Islet of Langerhans (tissue), 1 donor: ENCODE results near the gene TEF.
A peak's percentile ranks its signal among the peaks of the same experiment; 100 is the strongest.
"Not testable (repeated sequence)": the region's sequence is repeated elsewhere in the genome, so short reads cannot be mapped to it uniquely, and the experiment has no call there.

ENCODE experiments used
- FAIRE-seq: peaks from one replicate; lab custom pipeline; 2011; peaks lifted over from hg19 to GRCh38; lab: Jason Lieb, UNC

TEF gene

DNA sequence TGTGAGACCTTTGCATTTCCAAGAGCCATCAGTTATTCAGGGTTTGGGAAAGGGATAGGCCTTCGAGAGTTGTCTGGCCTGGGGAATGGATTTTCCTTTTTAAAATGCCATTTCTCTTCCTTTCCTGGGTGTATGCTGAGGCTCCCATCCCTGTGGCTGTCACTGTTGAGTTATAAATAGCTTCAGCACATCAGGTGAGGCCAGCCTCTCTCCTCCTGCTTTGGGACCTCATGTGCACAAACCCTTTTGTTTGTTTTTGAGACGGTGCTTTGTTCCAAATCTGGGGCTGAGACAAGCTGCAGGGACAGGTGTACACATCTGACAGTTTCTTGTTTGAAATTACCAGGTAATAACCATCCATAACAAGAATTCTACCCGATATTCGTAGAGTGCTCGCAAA lies 1.3 kb downstream of the TEF start:
- peak; percentile 71 for FAIRE-seq

DNA sequence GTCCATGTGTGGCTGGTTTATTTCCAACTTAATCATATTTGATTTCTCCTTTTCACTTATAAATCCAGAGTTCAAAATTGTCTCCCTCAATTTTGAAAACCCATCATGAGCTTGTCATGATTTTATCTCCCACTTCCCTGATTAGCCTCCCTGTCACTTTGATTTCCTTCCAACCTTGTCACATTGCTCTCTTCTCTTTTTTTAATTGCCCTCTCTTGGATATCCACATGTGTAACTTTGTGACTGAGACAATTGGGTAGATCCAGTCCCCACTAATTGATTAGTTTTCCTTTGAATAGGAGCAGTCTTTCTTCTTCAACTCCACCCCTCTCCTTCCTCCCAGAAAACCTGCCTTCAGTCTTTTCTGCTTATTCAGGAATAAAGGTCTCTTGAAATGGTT lies 2.4 kb downstream of the TEF start:
- FAIRE-seq: no peak

DNA sequence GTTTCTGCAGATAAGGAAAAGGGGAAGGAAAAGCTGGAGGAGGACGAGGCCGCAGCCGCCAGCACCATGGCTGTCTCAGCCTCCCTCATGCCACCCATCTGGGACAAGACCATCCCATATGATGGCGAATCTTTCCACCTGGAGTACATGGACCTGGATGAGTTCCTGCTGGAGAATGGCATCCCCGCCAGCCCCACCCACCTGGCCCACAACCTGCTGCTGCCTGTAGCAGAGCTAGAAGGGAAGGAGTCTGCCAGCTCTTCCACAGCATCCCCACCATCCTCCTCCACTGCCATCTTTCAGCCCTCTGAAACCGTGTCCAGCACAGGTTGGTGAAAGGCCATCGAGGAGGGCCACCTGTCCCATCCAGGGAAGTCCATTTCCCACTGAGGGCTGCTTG lies 5.6 kb downstream of the TEF start:
- no peak for FAIRE-seq

DNA sequence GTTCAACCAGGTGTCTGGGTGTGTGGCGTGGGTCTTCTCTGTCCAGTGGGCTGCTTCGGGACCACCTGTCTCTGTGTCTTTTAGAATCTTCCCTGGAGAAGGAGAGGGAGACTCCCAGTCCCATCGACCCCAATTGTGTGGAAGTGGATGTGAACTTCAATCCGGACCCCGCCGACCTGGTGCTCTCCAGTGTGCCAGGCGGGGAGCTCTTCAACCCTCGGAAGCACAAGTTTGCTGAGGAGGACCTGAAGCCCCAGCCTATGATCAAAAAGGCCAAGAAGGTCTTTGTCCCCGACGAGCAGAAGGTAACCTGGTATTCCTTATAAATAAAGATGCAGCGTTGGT lies 12.2 kb downstream of the TEF start:
- no peak for FAIRE-seq

DNA sequence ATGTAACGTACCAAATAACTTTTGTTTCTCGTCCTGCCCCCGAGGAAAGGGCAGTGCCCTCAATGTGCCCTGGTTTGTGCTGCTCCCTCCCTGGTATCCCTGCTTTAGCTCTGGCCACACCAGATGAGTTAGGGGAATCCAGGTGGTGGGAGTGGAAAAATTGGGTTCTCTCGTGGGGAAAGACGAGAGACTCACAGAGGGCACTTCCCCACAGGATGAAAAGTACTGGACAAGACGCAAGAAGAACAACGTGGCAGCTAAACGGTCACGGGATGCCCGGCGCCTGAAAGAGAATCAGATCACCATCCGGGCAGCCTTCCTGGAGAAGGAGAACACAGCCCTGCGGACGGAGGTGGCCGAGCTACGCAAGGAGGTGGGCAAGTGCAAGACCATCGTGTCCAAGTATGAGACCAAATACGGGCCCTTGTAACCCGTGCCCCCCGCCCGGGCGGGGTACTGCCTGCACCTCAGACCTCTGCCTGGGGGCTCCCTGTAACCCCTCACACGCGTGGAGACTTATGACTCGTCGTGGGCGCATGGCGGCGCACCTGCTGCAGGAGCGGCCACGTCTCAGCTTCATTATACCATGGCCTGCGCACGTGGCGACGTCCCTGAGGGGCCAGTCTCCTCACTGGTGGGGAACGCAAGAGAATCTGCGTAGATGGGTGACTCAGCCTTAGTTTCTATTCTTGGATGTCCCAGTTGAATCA lies 13.9 kb downstream of the TEF start:
- no peak for FAIRE-seq

DNA sequence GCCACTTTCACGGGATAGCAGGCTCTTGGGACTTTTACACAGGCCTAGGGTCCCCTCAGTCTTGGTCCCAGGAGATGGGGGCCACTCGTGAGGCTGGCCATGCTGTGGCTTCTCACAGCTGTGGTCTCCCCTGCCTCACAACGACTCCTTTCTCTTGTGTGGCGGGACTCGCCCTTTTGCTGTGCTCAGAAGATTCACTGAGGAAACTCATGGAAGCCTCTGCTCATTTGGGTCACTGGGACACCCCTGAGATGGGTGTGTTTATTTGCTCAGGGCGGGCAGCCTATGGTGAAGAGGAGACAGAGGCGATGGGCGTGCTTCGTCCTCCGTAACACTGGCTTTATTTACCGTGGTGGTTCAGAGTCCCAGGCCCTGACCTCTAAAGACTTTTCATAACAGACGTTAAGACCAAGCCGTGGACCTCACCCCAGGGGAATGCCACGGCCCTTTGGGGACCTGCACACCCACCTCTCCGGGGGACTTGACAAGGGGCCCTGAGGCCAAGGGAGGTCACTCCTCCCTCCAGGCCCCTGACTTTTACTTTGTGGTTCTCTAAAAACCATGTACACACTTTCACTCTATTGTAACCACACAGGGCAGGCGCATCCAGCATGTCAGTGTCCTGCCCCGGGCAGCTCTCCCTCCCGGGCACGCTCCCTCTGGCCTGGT lies 15.5 kb downstream of the TEF start:
- no peak for FAIRE-seq

DNA sequence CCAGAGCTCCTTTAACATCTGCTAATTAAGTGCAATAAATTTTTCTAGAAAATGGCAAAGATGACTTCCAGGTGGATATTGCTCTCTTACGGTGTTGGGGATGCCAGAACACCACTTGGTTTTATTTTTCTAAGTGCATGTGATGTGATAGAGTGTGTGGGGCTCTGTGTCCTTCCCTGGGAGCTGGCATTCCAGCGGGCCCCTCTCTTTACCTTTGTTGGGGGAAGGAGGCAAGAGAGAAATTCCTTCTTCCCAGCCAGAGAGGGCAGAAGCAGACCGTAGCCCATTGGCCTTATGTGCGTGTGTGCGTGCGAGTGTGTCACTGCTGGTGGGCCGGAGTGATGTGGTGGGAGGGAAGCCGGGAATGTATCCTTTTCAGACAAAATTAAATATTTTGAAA lies 17.2 kb downstream of the TEF start:
- no peak for FAIRE-seq

DNA sequence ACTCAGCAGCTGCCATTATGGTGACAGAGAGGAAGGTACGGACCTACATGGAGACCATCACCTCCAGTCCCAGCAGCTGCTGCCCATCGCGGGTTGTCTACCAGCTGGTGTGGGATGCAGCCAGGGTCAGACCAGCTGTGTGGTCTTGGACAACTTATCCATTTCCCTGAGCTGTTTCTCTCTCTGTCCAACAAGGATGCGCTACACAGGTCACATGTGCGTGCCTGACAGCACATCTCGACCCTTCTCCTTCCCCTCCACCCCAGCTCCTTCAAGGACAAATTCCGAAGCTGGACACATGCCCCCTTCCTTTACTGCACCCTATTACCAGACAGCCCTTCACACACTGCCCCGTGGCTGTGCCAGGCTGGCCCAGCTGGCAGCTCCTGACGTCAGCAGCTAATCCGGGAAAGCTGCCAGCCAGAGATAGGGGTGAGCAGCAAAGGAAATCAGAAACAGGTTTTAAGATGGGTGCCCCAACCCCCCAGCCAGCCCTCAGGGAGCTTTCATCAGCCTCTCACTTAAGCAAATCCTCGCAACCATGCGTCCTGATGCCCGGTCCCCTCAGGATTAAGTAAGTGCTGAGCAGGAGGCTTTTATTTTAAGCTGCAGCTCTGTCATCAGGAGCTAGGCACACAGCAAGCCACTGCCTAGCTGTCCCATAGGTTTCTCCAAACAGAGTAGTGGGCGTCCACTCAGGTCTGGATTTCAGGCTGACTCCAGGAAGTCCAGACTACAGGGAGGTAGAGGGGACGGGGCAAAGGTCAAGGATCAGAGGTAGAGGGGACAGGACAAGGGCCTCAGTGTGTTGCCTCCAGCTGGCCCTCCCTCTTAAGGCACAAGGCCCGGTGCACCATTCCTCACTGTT lies 20.3 kb downstream of the TEF start:
- FAIRE-seq: no peak

DNA sequence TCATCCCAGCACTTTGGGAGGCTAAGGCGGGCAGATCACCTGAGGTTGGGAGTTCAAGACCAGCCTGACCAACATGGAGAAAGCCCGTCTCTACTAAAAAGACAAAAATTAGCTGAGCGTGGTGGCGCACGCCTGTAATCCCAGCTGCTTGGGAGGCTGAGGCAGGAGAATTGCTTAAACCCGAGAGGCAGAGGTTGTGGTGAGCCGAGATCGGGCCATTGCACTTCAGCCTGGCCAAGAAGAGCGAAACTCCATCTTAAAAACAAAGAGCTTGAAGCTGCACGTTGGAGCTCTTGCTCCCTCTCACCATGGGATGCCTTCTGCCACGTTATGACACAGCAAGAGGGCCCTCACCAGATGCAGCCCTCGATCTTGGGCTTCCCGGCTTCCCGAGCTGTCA lies 21.1 kb downstream of the TEF start:
- not testable (repeated sequence) for FAIRE-seq

DNA sequence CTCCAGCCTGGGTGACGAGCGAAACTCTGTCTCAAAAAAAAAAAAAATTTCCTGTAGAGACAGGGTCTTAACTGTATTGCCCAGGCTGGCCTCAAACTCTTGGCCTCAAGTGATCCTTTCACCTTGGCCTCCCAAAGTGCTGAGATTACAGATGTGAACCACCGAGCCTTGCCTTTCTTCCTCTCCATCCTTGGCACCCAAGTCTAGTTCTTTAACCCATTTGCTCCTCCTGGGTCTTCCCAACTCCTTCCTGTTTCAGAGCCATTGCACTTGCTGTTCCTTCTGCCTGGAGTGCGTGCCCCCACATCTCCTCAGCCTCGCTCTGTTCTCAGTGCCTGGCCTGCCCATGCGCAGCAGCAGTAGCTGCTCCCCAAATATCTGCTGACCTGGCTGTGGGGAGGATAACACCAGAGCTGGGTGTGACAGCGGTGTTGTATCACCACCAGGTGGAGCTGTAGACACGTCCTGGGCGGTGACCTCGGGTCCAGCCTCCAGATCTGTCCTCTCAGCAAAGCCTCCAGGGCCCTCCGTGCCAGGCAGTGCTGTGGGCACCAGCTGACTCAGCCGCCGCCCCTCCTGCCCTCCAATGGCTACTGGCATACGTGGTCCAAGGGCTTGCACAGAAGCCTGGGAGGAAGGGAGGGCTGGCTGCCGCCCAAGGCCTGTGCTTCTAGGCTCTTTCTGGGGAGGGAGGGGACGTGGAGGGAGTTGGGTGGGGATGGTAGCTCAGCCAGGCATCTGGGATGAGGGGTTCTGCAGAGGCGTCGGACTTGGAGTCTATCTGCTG lies 22.0 kb downstream of the TEF start:
- no peak for FAIRE-seq

DNA sequence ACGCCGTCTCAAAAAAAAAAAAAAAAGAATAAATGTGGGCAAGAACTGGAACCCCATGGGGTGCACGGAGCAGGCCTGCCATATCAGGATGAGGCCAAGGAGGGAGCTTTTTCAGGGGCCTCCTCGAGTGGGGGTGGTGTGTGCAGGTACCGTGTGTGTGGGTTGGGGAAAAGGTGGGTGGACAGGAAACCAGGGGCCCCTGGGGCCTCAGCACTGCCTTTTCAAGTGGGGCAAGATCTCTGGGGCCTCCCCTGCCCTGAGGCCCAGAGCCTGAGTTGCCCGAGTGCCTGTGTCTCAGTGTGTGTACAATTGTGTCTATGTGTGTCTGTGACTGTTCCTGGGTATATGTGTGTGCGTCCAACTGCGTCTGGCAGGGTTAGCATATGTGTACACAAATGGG lies 23.8 kb downstream of the TEF start:
- FAIRE-seq: no peak

DNA sequence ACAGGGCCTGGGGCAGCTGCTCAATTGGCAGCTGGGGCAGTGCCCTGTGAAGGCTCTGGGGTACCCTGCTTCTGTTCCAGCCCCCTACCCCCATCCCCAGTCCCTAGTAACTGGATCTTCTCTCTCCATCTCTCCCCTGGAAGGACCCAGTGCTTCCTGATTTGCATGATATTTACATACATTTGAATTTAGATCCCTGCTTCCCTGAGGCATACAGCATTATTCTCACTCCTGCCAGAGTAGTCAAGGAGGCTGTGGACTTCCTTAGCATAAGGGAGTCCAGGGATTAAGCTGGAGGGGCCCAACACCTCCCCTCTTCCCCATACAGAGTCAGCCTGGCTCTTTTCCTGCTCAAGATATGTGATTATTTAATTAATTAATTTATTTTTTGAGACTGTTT lies 24.7 kb downstream of the TEF start:
- FAIRE-seq: no peak

DNA sequence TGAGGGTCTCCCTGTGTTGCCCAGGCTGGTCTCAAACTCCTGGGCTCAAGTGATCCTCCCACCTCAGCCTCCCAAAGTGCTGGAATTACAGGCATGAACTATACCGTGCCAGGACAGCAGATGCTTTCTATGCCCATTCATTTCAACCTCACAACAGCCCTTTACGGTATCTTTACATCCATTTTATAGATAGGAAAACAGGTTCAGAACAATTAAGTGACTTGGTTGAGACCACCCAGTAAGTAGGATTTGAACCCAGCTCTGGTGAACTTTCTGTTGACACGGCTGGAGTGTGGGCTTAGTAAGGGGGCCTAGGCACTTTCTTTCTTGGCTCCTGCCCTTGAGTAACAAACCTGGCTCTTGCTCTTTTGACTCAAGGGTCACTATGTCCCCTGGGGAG lies 25.7 kb downstream of the TEF start:
- FAIRE-seq: no peak

DNA sequence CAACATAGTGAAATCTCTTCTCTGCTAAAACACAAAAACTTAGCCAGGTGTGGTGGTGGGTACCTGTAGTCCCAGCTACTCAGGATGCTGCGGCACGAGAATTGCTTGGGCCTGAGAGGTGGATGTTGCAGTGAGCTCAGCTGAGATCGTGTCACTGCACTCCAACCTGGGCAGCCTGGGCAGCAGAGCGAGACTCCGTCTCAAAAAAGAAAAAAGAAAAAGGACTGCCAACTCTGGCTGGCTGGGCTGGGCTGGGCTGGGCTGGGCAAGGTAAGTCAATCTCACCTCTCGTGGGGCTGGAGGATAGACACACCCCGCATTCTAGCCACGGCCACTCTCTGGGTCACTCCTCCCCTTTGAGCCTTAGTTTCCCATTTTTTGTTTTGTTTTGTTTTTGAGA lies 26.9 kb downstream of the TEF start:
- FAIRE-seq: no peak

DNA sequence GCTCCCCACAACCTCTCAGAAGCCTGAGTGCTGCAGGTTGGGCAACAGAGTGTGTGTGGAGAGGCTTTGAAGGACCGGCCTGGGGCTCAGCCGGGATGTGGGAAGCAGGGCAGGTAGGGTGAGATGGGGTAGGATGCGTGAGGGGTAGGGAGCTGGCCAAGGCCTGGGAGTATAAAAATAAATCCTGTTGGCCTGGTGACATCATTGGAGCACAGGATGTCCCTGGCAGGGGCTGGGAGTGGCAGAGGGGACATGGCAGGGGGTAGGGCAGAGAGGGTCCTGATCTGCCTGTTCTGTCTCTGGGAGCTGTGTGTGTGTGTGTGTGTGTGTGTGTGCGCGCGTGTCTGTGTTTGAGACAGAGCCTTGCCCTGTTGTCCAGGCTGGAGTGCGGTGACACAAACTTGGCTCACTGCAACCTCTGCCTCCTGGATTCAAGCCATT lies 28.6 kb downstream of the TEF start:
- FAIRE-seq: no peak

DNA sequence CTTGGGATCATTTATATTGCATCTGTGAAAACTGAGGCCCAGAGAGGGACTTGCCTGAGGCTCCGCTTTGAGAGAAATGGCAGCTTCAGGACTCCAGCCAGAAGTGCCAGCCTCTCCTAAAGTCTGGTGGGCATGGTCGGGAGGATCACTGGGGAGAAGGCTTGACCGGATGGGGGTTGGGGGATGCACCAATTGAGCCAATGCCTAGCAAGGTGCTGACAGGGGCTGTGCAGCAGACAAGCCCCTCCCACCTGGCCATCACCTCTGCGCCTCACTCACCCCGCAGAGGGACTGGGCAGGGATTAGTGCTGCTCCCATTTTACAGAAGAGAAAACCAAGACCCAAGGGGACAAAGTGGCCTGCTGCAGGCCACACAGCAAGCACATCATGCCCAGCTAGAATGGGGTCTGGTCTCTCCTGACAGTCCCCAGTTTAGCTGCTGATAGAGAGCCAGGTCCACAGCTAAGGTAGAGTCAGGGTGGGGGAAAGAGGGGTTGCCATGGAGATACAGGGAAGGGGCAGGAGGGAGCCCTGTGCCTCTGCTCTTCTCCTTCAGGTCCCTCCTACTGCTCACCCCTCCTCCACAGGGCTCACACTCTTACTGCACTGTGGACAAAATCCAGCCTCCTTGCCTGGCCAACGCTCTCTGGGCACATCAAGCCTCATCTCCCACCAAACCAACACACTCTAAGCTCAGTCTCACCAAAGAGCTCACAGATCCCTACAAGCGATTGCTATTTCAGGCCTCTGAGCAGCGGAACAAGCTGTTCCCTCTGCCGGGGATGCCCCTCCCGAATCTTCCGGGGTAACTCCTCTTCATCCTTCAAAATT lies 29.5 kb downstream of the TEF start:
- no peak for FAIRE-seq

DNA sequence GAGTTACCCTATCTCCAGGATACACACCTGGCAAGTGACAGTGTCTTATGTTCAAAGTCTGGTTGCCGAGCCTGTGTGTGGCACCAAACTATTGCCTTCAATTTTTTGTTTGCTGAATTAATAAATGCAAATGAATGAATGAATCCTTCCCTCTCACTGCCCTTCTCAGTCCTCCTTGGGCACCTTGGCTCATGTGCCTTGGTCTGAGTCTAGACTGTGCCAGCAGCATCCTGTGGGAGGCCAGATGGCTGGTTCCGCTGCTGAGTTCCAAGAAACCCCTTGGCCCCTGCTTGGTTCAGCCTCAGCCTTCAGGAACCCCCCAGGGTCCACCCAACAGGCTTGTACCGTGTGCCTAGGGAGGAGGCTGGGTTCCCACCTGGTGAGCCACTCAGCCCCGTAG lies 33.8 kb downstream of the TEF start:
- no peak for FAIRE-seq

DNA sequence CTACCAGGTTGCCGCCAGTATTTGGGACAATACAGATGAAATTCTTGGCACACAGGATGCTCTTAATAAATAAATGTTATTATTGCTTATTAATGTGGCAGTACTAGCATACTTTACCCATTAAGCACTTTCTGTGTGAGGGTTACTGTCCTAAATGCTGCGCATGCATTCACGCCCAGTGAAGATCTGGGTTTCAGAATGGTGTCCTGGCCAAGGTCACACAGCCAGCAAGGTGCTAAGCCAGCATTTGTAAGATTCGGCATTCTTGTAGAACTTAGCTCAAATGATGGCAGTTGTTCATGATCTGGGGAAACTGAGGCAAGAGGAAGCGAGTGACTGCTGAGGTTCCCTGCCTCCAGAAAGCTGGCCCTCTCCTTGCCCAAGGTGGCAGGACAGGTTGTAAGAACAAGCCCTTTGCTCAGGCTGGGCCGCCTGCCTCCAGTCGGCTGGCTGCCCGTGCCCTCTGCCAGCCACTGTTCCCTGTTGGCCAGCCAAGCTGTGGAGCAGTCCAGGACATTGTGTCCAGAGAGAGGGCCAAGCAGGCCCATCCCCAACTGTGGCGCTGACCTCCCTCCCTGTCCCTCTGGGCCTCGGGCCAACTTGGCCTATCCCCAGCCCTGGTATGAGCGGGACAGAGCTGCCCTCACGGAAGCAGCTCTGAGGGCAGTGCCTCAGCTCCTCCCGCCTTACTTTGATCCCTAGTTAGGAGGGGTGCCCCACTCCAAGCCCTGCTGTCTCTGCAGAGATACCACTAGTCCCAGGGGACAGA lies 36.1 kb downstream of the TEF start:
- no peak for FAIRE-seq

DNA sequence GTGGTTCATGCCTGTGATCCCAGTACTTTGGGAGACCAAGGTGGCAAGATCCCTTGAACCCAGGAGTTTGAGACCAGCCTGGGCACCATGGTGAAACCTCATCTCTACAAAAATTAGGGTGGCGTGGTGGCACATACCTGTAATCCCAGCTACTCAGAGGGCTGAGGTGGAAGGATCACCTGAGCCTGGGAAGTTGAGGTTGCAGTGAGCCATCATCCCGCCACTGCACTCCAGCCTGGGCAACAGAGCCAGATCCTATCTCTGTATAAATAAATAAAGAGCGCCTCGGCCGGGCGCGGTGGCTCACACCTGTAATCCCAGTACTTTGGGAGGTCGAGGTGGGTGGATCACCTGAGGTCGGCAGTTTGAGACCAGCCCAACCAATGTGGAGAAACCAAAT lies 37.0 kb downstream of the TEF start:
- FAIRE-seq: no peak

DNA sequence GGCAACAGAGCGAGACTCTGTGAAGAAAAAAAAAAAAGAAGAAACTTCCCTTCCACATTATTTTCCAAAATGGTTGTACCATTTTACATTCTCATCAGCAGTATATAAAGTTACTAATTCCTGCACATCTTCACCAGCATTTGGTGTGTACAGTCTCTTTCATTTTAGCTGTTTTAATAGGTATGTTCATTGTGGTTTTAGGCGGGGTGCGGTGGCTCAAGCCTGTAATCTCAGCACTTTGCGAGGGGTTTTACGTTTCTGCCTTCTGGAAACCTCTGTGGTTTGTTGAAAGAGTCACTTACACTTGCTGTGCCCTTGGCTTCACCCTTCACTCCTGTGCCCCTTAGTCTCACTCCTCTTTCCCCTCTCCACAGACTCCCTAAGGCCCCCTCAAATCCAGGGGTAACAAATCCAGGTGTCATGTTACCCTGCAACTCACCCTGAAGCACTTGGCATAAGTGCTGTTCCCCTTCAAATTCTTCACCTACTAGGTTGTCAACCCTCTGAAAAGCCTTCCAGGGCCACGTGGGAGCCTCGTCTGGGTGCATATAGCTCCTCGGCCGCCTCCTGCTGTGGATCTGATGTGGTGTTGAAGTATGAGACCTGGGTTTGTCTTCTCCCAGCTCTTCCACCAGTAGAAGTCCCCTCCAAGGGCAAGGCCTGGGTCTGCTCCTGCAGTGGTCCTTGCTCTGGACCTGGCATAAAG lies 44.1 kb downstream of the TEF start:
- FAIRE-seq: no peak
